Right renal pelvis (tissue), 4 donors: ENCODE data around the gene RBL1. TPM values are rescaled to one million over a fixed set of nuclear protein-coding genes. Genes with fewer than 3 reads are reported as not detected.
"Not testable (repeated sequence)": the region's sequence is repeated elsewhere in the genome, so short reads cannot be mapped to it uniquely, and the experiment has no call there.

Source experiments
- DNase-seq, 4 donors: peaks; one replicate each; pipeline ENCODE4 v3.0.0-alpha.2; 2013; ENCODE audit warnings: low read depth in 4 of 4, low spot score in 3 of 4, missing footprints in 1 of 4
- polyA plus RNA-seq, 4 donors: library from polyadenylated mRNA; unstranded; fragments of 120-200 nt; gene quantifications; one replicate each; pipeline ENCODE4 v1.2.1, GENCODE V29; 2013; ENCODE audit not compliant: insufficient read length in 4 of 4

RBL1 gene
- polyA plus RNA-seq, 4 donors: 10.1 to 12.8 (median 12.3) TPM

DNA sequence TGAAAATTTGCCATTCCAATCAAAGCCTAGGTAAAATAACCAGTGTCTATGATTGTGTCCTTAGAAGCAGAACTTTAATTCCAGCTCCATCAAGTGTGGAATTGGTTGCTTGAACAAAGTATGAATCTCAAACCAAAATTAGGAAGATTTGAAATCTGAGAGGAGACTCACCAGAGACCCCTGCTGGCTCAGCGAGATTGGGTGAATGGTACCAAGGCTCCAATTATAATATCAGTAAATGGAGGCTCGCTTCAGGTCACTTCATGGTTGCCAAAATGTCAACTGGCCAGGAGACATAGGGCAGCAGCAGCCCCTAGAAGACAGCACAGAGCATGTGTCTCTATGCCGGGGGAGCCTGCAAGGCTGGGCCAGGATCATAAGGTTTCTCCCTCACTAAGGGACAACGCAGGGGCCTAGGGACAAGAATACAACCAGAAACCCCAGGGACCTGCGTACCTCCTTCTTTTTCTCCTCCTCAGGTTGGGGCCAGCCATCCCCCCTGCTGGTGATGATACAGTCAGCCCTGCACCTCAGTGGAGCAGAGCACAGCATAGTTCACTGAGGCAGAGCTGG is 14.0 kb downstream of the RBL1 start:
- no peak for DNase-seq

DNA sequence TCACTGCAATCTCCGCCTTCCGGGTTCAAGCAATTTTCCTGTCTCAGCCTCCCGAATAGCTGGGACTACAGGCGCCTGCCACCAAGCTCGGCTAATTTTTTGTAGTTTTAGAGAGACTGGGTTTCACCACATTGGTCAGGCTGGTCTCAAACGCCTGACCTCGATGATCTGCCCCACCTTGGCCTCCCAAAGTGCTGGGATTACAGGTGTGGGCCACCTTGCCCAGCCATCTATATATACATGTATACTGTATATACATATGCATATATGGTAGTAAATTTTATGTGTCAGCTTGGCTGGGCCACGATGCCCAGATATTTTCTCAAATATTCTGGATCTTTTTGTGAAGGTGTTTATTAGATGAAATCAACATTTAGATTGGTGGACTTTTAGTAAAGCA is 18.8 kb downstream of the RBL1 start:
- DNase-seq: no peak

DNA sequence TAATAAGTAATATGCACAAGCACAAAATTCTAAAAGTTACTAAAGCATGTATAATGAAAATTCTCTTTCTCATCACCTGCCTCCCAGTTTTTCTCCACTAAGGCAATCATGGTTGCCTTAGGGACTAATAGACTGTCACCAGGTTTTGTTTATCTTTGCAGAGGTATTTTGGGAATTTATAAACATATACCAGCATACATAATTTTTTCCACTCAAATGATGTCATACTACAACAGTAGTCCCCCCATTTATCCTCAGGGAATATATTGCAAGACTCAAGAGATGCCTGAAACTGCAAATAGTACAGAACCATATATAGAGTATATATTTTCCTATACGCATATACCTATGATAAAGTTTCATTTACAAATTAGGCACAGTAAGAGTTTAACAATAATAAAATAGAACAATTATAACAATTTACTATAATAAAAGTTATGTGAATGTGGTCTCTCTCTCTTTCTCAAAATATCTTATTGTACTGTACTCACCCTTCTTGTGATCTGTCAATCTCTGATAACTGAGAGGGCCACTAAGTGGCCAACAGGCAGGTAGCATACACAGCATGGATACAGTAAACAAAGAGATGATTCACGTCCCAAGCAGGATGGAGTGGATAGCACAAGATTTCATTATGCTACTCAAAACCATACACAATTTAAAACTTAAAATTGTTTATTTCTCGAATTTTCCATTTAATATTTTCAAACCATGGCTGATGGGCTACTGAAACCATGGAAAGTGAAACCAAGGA is 19.7 kb downstream of the RBL1 start:
- no peak for DNase-seq

DNA sequence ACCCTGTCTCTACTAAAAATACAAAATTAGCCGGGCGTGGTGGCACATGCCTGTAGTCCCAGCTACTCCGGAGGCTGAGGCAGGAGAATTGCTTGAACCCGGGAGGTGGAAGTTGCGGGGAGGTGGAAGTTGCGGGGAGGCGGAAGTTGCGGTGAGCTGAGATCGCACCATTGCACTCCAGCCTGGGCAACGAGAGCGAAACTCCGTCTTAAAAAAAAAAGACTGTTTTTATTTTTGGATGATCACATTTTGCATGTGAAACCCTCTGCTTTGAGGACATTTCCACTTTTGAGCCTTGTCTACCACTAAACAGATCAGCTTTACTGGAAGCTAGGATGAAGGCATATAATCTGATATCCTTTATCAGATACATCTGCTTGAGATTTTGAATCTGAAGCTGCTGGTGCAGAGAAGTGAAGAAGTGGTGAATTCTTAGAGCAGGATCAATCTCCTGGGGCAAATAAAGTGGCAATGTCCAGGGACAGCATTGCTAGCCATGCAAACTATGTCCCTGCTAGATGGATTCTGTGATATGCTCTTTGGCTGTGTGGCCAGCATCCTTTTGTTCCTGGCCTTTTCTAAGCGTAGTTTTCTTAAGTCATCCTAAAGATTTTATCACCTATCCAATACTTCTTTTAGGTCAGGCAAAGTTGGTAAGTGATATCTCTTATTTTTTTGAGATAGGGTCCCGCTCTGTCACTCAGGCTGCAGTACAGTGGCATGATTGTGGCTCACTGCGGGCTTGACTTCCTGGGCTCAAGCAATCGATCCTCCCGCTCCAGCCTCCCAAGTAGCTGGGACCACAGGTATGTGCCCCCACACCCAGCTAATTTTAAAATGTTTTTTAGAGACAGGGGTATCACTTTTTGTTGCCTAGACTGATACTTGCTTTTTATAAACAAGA is 23.3 kb downstream of the RBL1 start:
- DNase-seq: no peak

DNA sequence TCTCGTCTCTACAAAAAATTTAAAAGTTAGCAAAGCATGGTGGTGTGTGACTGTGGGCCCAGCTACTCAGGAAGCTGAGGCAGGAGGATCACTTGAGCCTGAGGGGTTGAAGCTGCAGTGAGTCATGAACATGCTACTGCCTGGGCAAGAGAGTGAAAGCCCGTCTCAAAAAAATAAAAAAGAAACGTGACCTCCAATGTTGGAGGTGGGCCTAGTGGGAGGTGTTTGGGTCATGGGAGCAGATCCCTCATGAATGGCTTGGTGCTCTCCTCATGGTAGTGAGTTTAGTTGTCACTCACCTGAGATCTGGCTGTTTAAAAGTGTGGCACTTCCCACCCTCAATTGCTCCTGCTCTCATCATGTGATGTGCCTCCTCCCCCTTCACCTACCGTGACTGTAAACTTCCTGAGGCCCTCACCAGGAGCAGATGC is 24.3 kb downstream of the RBL1 start:
- no peak for DNase-seq

DNA sequence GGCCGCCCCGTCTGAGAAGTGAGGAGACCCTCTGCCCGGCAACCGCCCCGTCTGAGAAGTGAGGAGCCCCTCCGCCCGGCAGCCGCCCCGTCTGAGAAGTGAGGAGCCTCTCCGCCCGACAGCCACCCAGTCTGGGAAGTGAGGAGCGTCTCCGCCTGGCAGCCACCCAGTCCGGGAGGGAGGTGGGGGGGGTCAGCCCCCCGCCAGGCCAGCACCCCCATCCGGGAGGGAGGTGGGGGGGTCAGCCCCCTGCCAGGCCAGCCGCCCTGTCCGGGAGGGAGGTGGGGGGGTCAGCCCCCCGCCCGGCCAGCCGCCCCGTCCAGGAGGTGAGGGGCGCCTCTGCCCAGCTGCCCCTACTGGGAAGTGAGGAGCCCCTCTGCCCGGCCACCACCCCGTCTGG is 26.2 kb downstream of the RBL1 start:
- not testable (repeated sequence) for DNase-seq

DNA sequence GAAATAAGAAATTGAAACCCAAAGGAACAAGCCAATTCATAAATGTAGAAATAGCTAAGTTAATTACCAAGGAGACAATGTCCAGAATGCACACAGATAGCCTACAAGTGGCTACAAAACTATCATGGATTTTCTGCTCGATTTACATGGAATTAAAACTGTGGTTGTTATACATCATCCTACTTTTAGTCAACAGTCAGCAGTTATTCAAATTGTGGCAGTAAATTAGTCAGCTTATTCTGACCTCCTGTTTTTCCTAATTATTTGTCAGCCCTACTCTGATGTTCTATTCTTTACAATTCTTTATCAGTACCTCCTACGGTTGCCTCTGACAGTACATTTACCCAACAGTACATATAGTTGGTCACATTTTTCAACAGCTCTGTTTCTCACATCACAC is 29.6 kb downstream of the RBL1 start:
- no peak for DNase-seq

DNA sequence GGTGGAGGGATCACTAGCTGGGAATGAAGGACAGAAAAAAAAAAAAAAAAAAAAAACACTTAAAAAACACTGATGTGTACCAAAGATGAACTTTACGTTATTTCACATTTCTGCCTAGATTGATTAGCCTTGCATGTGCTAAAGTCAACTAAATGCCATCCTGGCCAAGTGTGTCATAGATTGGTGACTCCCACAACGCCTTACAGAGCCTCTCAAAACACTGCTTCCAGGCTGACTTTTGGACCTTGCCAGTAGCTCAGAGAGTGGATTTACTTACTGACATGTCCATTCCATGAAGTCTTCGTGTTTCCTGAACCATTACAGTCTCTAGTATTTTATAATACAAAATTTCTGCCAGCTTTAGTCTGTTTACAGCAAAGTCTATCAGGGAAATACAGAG is 40.5 kb downstream of the RBL1 start:
- no peak for DNase-seq

DNA sequence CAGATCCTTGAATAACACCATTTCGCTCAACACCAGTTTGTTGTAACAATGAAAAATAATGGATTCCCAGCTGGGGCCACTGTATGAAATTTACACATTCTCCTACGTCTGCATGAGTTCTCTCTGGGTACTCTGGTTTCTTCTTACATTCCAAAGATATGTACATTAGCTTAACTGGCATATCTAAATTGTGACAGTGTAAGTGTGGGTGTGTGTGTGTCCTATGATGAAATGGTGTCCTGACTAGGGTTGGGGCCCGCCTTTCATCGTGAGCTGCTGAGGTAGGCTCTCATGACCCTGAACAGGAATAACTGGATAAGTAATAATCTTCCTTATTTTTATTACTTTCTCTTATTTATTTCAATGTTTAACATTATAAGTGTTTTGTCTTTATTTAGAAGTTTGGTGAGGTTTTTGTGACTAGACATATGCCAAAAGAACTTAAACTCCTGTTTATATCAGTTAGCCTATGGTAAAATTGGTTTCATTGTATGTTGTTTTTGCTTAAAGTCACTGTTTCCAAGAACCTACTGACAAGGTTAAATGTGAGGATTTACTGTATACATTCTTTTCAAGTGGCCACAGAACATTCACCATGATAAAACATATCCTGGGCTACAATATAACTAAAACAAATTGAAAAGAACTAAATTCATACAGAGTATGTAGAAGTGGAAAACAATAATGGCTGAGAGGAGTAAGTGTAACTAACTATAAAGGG is 42.4 kb downstream of the RBL1 start:
- no peak for DNase-seq

DNA sequence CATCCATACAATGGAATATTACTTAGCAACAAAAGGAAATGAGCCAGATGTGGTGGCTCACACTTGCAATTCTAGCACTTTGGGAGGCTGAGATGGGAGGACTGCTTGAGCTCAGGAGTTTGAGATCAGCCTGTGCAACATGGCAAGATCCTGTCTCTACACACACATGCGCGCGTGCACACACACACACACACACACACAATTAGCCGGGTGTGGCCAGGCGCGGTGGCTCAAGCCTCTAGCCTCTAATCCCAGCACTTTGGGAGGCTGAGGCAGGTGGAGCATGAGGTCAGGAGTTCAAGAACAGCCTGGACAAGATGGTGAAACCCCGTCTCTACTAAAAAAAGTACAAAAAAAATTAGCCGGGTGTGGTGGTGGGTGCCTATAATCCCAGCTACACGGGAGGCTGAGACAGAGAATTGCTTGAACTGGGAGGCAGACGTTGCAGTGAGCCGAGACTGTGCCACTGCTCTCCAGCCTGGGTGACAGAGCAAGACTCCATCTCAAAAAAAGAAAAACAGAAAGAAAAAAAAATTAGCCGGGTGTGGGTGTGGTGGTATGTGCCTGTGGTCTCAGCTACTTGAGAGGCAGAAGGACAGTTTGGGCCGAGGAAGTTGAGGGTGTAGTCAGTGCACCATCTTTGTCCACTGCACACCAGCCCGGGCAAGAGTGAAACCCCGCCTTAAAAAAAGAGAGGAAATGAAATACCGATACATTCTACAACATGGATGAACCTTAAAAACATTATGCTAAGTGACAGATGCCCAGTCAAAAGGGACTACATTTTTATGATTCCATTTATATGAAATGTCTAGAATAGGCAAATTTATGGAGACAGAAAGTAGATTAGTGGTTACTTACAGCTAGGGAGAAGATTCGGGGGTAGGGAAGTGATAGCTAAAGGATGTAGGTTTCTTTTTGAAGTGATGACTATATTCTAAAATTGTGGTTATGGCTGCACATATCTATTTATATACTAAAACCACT is 52.5 kb downstream of the RBL1 start:
- no peak for DNase-seq

DNA sequence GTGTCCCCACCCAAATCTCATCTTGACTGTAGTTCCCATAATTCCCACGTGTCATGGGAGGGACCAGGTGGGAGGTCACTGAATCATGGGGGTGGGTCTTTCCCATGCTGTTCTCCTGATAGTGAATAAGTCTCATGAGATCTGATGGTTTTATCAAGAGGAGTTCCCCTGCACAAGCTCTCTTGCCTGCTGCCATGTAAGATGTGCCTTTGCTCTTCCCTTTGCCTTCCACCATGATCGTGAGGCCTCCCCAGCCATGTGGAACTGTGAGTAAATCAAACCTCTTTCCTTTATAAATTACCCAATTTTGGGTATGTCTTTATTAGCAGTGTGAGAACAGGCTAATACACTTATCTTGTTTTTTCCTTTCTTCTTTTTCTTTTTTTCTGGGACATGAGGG is 56.4 kb downstream of the RBL1 start:
- not testable (repeated sequence) for DNase-seq

DNA sequence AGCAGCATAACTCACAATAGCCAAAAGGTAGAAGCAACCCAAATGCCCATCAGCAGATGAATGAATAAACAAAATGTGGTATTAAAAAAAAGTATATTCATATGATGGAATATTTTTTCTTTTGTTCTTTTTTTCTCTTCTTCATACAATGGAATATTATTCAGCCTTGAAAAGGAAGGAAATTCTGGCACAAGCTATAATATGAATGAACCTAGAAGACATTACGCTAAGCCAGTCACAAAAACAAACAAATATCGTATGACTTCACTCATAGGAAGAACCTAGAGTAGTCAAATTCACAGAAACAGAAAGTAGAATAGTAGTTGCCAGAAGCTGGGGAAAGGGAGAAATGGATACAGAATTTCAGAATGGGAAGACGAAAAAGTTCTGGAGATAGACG is 63.7 kb downstream of the RBL1 start:
- DNase-seq: no peak

DNA sequence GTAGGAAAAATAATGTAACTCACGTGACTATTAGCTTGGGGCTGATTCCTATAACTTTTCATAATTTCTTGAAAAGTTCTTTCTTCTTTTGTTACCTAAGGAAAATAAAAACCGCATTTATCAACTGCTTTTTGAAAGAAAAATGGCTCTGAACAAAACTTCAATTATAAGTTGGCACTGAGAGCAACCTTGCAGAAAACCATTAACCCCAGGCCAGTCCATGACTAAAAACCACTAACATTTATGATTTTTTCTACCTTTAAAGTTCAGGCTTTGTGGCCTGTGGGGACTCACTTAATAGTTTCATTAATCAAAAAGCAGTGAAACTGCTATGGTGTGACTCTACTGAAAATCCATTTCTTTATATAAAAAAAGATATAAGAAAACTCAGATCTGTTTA is 75.2 kb downstream of the RBL1 start:
- no peak for DNase-seq

DNA sequence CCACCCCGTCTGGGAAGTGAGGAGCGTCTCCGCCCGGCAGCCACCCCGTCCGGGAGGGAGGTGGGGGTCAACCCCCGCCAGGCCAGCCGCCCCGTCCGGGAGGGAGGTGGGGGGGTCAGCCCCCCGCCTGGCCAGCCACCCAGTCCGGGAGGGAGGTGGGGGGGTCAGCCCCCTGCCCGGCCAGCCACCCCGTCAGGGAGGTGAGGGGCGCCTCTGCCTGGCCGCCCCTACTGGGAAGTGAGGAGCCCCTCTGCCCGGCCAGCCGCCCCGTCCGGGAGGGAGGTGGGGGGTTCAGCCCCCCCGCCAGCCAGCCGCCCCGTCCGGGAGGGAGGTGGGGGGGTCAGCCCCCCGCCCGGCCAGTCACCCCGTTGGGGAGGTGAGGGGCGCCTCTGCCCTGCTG is 83.2 kb downstream of the RBL1 start:
- not testable (repeated sequence) for DNase-seq

DNA sequence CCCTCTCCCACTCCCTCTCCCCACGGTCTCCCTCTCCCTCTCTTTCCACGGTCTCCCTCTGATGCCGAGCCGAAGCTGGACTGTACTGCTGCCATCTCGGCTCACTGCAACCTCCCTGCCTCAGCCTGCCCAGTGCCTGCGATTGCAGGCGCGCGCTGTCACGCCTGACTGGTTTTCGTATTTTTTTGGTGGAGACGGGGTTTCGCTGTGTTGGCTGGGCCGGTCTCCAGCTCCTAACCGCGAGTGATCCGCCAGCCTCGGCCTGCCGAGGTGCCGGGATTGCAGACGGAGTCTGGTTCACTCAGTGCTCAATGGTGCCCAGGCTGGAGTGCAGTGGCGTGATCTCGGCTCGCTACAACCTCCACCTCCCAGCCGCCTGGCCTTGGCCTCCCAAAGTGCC is 83.9 kb downstream of the RBL1 start:
- not testable (repeated sequence) for DNase-seq

DNA sequence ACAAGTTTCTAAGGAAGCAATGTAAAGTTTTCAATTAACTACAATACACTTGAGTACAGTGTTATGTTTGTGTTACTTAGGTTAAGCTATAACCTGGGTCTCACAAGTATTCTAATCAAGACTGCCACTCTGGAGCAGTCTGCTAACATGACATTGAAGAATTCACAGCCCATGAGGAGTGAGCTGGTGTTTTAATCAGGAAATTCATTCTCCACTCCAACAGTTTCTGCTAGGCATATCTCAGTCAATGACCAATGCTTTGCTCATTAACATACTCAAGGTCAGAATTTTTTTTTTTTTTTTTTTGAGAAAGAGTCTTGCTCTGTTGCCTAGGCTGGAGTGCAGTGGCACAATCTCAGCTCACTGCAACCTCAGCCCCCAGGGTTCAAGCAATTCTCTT is 84.7 kb downstream of the RBL1 start:
- DNase-seq: no peak

DNA sequence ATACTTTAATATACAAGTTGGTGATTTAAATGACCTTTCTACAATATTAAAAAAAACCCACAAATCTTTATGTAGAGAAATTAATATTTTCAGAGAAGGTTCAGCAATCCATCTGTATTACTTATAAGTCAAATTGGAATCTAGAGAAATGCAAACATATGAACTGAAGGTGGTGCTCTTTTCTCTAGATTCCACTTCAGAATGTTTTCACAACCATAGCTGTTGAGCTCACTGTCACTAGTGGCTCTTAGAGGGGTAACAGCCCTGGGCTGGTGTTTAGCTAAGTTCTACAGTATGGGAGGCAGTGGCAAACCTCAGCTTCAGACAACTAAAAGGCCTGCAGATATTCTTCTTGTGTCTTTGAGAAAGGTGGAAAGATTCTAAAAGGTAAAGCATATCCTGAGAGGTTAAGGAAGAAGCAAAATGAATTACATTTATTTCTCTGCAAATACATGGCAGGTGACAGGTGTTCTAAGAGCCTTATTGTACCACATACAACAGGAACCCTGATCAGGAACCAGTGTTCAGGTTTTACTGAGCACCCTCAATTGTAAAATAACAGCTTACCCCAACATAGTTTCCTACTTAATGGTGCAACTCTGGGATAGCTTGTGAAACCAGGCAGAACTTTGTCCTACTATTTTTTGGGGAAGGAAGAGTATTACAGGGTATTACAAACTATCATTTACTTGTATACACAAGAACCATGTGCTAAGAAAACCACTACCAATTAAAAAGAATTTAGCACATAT is 87.7 kb downstream of the RBL1 start:
- no peak for DNase-seq

DNA sequence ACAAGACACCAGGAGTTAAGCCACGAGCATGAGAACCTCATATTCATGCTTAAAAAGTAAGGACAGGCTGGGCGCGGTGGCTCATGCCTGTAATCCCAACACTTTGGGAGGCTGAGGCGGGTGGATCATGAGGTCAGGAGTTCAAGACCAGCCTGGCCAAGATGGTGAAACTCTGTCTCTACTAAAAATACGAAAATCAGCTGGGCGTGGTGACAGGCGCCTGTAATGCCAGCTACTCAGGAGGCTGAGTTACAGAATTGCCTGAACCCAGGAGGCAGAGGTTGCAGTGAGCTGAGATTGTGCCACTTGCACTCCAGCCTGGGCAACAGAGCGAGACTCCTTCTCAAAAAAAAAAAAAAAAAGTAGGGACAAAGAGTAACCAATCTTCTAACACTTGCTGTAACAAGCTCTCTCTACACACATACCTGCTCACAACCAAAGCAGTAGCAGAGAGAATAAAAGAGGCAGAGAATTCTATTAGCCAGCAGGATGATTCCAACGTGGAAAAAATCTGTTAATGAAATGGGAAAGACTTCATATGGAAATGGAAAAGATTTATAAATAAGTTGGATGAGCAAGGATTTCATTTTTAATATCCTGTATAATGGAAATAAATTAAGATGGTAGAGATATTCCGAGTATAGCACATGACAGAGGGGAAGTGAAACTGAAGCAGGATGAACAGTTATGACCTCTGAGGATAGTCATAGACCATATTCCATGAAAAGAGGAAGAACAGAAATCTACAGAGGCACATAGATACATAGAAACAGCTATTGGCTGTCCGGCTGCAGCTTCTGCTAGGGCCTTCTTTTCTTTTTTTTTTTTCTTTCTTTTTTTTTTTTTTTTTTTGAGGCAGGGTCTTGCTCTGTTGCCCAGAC is 90.5 kb downstream of the RBL1 start:
- not testable (repeated sequence) for DNase-seq
